Transverse colon (tissue), 4 donors: ENCODE results near the gene MT1E.

Experiments used
- EP300 ChIP-seq: sonication (generic); formaldehyde crosslinking; IDR thresholded peaks from one replicate; pipeline ENCODE4 v1.6.1; 2017; ENCODE audit warnings: antibody characterized with exemption, low read depth
- POLR2A ChIP-seq: fragments of 450-650 bp; IDR thresholded peaks from one replicate; pipeline ENCODE4 v1.6.1; 2016; ENCODE audit warnings: antibody characterized with exemption, mild to moderate bottlenecking, moderate library complexity
- POLR2AphosphoS5 ChIP-seq, 3 donors: sonication (generic); formaldehyde crosslinking; IDR thresholded peaks; one replicate each; pipeline ENCODE4 v1.6.1; 2016; ENCODE audit warnings: antibody characterized with exemption in 3 of 3
- TF ChIP-seq, protein P1 (sequence below), 5 experiments: fragments of 200-600 bp in 3 of 5; fragments of 450-650 bp in 2 of 5; sonication (generic) in 3 of 5; IDR thresholded peaks; 1 replicate in 2 of 5; 2 replicates in 3 of 5; pipeline ENCODE4 v1.5.1; 2016 to 2017; ENCODE audit warnings: antibody characterized with exemption in 5 of 5, inconsistent platforms in 3 of 5, mild to moderate bottlenecking in 2 of 5, moderate library complexity in 1 of 5

DNA sequence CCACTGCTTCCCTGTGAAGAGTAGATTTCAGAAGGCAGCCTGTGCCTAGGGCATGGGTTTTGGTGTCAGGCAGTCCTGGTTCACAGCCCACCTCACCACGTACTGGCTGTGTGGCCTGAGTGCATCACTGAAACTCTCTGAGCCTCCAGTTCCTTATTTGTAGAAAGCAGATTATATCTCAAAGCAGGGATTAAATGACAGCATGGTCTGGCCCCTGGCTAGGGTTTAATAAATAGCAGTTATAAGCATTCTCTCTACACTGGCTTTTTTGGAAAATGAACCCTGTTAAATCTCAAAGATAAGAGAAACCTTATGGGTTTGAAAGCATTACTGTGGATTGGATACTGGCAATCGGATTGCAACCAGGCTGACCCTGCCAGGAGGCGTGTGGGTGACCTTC is 4.0 kb downstream of the MT1E start:
- no peak for TF ChIP-seq POLR2AphosphoS5 (IDR thresholded peaks at IDR 0.05)
- TF ChIP-seq POLR2A = no peak
- TF ChIP-seq, protein P1, sequence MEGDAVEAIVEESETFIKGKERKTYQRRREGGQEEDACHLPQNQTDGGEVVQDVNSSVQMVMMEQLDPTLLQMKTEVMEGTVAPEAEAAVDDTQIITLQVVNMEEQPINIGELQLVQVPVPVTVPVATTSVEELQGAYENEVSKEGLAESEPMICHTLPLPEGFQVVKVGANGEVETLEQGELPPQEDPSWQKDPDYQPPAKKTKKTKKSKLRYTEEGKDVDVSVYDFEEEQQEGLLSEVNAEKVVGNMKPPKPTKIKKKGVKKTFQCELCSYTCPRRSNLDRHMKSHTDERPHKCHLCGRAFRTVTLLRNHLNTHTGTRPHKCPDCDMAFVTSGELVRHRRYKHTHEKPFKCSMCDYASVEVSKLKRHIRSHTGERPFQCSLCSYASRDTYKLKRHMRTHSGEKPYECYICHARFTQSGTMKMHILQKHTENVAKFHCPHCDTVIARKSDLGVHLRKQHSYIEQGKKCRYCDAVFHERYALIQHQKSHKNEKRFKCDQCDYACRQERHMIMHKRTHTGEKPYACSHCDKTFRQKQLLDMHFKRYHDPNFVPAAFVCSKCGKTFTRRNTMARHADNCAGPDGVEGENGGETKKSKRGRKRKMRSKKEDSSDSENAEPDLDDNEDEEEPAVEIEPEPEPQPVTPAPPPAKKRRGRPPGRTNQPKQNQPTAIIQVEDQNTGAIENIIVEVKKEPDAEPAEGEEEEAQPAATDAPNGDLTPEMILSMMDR (IDR thresholded peaks at IDR 0.05) = no peak
- no peak for TF ChIP-seq EP300
